SK-N-SH (cell line): Measurements from ENCODE around the gene COL4A3.

ENCODE experiments used
- EP300 ChIP-seq, 2 experiments: IDR thresholded peaks; 2 replicates each; pipeline versions ENCODE4 v1.4.0 to v1.6.1; 2012; ENCODE audit warnings: borderline replicate concordance in 1 of 2, low read depth in 1 of 2, low read length in 1 of 2
- MXI1 ChIP-seq: IDR thresholded peaks from 2 replicates; pipeline ENCODE4 v1.6.1; 2012; ENCODE audit warnings: mild to moderate bottlenecking, low read depth, low read length, improper control_type of control experiment
- POLR2AphosphoS5 ChIP-seq: IDR thresholded peaks from 2 replicates; pipeline ENCODE4 v1.6.1; 2012; ENCODE audit warnings: low read depth, low read length
- TF ChIP-seq, protein P1 (sequence below): fragments of 200-600 bp; sonication (generic); IDR thresholded peaks from 2 replicates; pipeline ENCODE4 v1.6.1; 2017; ENCODE audit warnings: antibody characterized with exemption, mild to moderate bottlenecking, moderate library complexity

DNA sequence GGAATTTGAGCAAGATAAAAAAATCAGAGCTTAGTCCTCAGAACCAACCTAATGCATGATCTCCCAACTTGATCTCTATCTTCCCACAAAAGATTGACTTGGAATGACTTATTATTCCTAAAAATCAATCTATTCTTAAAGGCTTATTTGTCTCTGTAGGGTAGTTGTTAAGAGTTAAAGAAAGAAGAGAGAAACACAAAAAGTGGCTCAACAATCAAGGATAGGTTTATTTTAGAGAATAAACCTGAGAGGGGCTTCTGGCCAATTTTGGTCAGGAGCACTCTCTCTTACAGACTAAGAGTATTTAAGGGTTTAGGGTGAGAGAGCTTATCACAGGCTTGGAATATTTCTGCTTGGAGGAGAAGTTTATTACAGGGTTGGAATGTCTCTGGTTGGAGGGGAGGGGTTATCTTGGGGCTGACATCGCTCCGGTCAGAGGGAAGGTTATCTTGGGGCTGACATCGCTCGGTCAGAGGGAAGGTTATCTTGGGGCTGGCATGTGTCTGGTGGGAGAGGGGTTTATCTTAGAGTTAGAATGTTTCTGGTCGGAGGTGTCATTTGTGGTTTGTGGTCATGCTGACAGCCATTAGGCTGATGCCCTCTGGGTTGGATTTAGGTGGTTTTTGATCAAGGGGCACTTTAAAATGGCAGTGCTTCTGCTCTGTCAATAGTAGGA is 158.2 kb downstream of the COL4A3 start:
- TF ChIP-seq EP300 (IDR thresholded peaks at IDR 0.05; ENCODE audit: borderline replicate concordance in 1 of 2, low read depth in 1 of 2, low read length in 1 of 2), result no peak
- TF ChIP-seq, protein P1, sequence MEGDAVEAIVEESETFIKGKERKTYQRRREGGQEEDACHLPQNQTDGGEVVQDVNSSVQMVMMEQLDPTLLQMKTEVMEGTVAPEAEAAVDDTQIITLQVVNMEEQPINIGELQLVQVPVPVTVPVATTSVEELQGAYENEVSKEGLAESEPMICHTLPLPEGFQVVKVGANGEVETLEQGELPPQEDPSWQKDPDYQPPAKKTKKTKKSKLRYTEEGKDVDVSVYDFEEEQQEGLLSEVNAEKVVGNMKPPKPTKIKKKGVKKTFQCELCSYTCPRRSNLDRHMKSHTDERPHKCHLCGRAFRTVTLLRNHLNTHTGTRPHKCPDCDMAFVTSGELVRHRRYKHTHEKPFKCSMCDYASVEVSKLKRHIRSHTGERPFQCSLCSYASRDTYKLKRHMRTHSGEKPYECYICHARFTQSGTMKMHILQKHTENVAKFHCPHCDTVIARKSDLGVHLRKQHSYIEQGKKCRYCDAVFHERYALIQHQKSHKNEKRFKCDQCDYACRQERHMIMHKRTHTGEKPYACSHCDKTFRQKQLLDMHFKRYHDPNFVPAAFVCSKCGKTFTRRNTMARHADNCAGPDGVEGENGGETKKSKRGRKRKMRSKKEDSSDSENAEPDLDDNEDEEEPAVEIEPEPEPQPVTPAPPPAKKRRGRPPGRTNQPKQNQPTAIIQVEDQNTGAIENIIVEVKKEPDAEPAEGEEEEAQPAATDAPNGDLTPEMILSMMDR, result no peak
- TF ChIP-seq POLR2AphosphoS5, result no peak
- TF ChIP-seq MXI1, result no peak
